NCI-H748 (cell line): ENCODE data around the gene TGFBR3.

Experiments
- DNase-seq: peaks from one replicate; lab custom pipeline; 2025; ENCODE audit not compliant: unreplicated experiment; lab: John Stamatoyannopoulos, UW

TGFBR3 gene

DNA sequence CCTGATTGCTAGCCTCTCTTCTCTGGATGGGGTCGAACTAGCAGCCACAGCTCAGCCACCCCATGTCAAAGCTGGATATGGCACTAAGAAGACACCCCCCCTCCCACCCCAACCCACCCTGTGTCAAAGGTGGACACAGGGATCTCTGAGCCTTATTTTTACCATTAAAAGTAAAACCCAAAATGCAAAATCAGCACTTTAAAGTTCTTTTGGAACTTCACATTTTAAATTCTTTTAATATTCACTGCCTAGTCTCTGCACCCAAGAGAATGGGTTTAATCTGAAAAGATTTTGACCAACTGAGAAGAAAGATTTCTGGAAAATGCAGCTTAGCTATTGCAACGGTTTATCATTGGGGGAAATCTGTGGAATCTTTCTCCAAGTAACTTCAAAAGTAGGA is 167.6 kb downstream of the TGFBR3 start:
- no peak for DNase-seq

DNA sequence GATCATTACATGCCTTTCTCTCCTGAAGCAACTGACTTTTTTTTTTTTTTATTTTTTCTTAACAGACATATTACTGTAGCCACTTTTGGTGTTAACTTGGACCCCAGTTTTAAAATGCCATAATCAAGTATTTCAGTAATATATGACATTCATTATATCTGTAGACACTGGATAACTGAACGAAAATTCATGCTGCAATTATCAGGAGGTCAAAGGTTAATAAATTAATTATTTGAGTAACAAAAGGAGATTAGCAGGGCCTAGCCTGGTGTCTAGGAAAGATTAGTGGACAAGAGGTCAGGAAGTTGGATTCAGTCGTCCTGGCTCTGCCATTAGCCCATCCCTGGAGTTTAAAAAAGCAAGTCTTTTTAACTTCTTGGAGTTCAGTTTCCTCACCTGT is 168.1 kb downstream of the TGFBR3 start:
- DNase-seq: no peak

DNA sequence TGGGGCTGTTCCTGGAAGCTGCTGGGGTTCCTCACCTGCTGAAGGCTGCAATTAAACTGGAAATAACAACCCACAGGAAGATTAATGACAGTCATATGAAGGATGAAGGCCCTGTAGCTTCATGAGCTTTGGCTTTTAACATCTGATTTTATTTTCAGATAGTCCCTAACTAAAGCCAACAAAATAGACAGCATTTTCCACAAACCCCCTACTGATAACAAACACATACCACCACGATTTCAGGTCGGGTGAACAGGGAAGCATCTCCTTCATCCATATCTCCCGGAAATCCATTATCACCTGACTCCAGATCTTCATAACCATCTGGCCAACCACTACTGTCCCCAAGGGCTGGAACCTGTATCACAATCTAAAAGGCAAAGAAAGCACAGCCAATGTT is 169.6 kb downstream of the TGFBR3 start:
- no peak for DNase-seq

DNA sequence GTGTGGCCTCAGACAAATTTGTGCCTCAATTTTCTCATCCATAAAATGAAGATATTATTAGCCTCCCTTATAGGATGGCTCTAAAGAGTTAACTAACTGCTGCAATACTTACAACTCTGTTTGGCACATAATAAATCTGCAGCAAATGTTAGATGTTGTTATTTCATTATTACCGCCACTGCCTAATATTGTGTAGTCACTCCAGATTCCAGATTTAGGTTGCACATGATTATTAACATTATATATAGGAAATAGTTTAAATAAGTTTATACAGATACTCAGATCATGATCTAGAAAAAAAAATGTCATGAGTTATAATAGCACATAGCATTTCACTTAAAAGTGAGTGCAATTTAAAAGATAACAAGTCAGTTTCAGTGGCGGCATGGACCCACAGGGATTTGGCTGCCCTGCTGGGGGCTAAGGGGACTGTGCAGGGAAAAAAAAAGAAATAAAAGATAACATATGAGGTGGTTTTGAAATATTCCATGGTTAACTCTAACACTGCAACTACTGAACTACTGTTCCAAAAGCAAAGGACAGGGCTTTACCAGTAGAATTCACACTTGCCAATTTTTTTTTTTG is 170.4 kb downstream of the TGFBR3 start:
- no peak for DNase-seq

- DNase-seq: no peak
These were observed 171.0 kb downstream of the TGFBR3 start for GRCh38 chr1:91714867-91715381.

DNA sequence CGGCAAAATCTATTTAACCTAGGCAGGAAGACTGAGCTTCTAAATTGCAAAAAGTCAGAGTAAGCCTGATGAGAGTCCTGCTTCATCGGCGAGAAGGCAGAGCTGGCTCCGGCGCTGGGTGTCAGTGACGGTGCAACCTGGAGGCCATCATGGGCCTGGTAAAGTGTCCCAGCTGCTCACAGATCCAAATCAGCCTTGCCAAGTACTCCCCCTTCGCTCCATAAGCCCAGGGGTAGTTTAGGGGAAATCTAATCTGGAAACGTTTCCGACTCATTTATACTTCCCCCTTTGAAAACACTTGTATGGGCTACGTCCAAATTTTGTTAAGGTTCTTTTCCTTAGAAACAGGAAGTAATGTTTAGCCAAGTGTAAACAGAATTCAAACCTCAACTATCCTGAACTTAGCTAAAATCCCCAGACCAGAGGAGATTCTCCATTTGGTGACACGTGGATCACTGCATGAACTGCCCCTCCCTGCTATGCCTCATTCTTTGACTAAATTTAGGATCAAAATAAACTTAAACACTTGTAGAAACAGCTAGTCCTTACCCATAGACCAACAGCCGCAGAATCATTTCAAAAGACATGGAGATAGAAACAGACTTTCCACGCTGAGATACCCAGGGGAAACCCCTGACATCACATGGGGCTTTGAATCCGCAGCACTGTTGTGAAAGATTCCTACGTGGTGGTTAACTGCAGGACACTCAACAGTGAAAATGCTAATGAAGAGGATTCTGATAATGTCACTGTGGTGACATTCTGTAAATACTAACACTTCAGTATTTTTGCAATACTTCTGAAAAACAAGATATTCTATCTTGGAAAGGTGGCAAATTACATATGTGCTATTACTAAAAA is 172.7 kb downstream of the TGFBR3 start:
- DNase-seq: no peak

DNA sequence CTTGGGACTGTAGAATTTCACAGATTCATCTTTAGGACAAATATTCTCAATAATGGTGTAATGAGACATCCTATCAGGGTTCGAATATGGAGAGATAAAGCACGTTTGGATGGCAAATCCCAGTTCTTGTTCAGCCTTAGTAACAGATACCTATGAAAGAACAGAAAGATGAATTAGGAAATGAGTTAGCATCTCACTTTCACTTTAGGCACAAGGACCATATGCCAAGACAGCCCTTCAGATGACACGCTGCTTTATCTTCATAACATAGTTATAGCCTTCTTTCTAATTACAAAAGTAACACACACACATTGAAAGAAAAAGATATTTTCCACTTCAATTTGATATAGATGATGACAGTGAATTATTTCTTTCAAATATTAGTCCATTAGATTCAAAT is 173.6 kb downstream of the TGFBR3 start:
- DNase-seq: no peak

DNA sequence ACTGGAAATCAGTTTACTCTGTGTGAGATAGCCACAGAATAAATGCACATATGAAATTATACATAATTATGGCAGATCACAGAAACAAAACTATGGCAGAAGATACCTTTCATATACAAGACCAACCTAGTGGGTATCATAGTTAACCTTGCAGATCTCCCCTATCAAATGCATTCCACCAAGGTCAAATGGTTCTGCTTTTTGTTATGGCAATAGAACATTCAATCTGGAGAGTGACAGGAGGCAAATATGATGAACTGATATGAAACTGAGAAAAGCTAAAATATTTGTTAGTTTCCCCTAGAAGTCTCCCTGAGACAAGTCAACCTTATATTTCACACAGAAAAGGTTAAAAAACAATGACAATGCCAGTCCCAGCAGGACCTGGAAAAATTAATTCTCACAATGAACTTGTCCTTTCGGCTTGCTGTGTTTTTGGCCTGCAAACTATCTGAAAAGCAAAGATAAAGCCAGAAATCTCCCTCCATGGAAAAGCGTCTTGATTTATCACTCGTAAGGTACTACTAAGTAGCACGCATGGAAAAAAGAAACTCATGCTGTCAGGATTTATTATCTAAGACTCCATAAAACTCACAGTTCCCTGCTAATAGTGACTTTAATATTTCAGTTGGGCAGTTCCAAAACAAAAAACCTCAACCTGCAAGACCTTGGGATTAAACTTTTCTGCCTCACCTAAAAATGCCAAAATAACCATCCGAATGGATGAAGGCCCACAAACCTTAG is 174.3 kb downstream of the TGFBR3 start:
- DNase-seq: no peak

- DNase-seq: no peak
These were observed 175.7 kb downstream of the TGFBR3 start for GRCh38 chr1:91710261-91710660.

- DNase-seq: no peak
These were observed 177.3 kb downstream of the TGFBR3 start for GRCh38 chr1:91708691-91709090.

DNA sequence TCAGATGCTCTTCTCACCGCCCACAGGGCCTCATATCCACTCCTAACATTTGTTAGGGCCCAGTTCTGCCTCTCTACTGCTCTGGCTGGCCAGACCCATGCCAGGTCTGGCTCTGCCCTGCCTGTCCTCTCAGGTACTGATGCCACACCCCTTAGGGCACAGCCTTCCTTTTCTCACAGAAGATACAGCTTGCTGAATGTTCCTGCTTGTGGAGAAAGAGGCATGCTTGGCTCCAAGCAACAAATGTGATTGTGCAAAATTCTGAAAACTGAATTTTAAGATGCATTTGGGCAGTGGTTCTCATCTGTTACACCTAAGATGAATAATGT is 178.1 kb downstream of the TGFBR3 start:
- DNase-seq: no peak

GRCh38 chr1:91707114-91707889 is 178.6 kb downstream of the TGFBR3 start:
- no peak for DNase-seq

DNA sequence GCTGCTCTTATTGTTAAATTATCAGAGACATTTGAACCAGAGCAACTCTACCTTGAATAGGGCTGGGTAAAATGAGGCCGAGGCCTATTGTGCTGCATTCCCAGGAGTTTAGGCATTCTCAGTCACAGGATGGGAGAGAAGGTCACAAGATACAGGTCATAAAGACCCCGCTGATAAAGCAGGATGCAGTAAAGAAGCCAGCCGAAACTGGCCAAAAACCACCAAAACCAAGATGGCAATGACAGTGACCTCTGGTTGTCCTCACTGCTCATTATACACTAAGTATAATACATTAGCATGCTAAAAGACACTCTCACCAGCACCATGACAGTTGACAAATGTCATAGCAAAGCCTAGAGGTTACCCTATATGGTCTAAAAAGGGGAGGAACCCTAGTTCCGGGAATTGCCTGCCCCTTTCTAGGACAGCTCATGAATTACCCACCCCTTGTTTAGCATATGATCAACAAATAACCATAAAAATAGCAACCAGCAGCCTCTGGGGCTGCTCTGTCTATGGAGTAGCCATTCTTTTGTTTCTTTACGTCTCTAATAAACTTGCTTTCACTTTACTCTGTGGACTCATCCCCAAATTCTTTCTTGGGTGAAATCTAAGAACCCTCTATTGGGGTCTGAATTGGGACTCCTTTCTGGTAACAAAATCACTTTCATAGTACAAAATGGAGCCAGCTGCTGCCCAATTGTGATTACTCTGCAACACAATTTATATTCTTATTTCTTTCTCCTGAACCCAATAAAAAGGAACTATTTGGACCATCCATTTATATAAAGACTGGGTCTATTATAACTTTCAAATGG is 179.6 kb downstream of the TGFBR3 start:
- no peak for DNase-seq

DNA sequence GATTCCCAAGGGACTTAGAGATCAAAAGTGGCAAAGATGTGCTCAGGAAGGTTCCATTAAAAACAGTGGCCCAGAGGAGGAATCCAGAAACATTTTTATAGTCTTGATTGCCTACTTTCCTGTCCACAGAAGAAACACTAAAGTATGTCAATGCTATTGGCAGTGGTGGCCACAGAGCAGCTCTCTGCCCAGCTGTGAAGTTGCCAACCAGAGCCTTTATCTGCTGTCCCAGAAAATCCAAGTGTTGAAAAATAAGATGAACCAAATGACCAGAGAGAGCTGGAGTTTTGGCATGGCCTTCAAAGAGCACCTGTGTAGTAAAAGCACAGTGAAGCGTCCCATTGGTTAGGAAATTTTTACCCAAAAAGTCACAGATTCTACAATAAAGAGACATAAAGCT is 181.2 kb downstream of the TGFBR3 start:
- no peak for DNase-seq

GRCh38 chr1:91703095-91703494 is 182.9 kb downstream of the TGFBR3 start:
- DNase-seq: no peak

GRCh38 chr1:91701472-91701869 is 184.5 kb downstream of the TGFBR3 start:
- DNase-seq: no peak

- DNase-seq: no peak
These were observed 185.0 kb downstream of the TGFBR3 start for GRCh38 chr1:91700771-91701471.

DNA sequence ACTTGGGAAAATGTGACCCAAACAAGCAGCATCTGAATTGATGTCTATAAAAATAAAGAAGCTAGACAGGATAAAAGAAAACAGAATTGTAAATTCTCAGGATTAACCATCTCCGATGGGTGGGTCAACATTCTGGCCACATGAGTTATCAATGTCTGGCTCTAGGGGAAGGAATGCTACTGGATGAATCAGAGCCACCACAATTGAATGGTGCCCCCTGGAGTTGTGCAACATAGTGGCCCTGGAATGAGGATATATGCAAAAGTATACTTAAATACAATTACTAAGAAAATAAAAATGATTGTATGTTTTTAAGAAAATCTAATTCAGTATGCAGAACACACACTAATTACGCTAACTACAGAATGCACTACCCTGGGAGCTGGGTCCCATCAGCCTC is 185.6 kb downstream of the TGFBR3 start:
- DNase-seq: no peak

GRCh38 chr1:91699339-91699974 is 186.5 kb downstream of the TGFBR3 start:
- DNase-seq: no peak
